Gastrocnemius medialis (tissue), 4 donors: ENCODE data around the gene FRZB.

Experiments used
- CTCF ChIP-seq, 5 experiments: fragments of 450-650 bp in 3 of 5; fragments of 200-600 bp in 2 of 5; sonication (generic) in 2 of 5; IDR thresholded peaks in 4 of 5; conservative IDR thresholded peaks in 1 of 5; 1 replicate in 4 of 5; 2 replicates in 1 of 5; pipeline ENCODE4 v1.5.1; 2016 to 2019; ENCODE audit warnings: antibody characterized with exemption in 5 of 5, mild to moderate bottlenecking in 3 of 5, moderate library complexity in 3 of 5
- POLR2A ChIP-seq, 2 donors: fragments of 450-650 bp; IDR thresholded peaks; one replicate each; pipeline ENCODE4 v1.6.1; 2017; ENCODE audit warnings: antibody characterized with exemption in 2 of 2, mild to moderate bottlenecking in 2 of 2, moderate library complexity in 2 of 2

GRCh38 chr2:182818501-182818900 lies 47.9 kb downstream of the FRZB start:
- TF ChIP-seq CTCF (IDR thresholded peaks at IDR 0.05 in 4 of 5, conservative IDR thresholded peaks at IDR 0.05 in 1 of 5): no peak
- no peak for TF ChIP-seq POLR2A (IDR thresholded peaks at IDR 0.05)
